GM18508 (cell line): Measurements from ENCODE around the gene EPHB1.

Source experiments
- ATAC-seq: cut with Tn5 transposase; IDR thresholded peaks from one replicate; pipeline ENCODE4 v1.9.1; 2021; ENCODE audit warnings: moderate number of reproducible peaks; ENCODE audit not compliant: insufficient read depth, unreplicated experiment

The EPHB1 gene

GRCh38 chr3:135068011-135068410 is 273.0 kb downstream of the EPHB1 start:
- no peak for ATAC-seq

GRCh38 chr3:135069406-135069805 is 274.3 kb downstream of the EPHB1 start:
- ATAC-seq, result no peak

GRCh38 chr3:135071483-135071882 is 276.4 kb downstream of the EPHB1 start:
- ATAC-seq, result no peak

GRCh38 chr3:135072431-135072830 is 277.4 kb downstream of the EPHB1 start:
- no peak for ATAC-seq

GRCh38 chr3:135075157-135075556 is 280.1 kb downstream of the EPHB1 start:
- ATAC-seq, result no peak

GRCh38 chr3:135076341-135076740 is 281.3 kb downstream of the EPHB1 start:
- no peak for ATAC-seq

GRCh38 chr3:135077186-135077585 is 282.1 kb downstream of the EPHB1 start:
- no peak for ATAC-seq

- no peak for ATAC-seq
Measured at GRCh38 chr3:135078283-135078682, 283.2 kb downstream of the EPHB1 start.

GRCh38 chr3:135079095-135079494 is 284.0 kb downstream of the EPHB1 start:
- ATAC-seq, result no peak

GRCh38 chr3:135081451-135081850 is 286.4 kb downstream of the EPHB1 start:
- ATAC-seq, result no peak

- ATAC-seq, result no peak
Measured at GRCh38 chr3:135081856-135082434, 286.9 kb downstream of the EPHB1 start.

- ATAC-seq, result no peak
Measured at GRCh38 chr3:135082706-135083105, 287.6 kb downstream of the EPHB1 start.

GRCh38 chr3:135083179-135083578 is 288.1 kb downstream of the EPHB1 start:
- ATAC-seq, result no peak

GRCh38 chr3:135083756-135084155 is 288.7 kb downstream of the EPHB1 start:
- ATAC-seq, result no peak

- no peak for ATAC-seq
Measured at GRCh38 chr3:135084405-135084804, 289.3 kb downstream of the EPHB1 start.

- no peak for ATAC-seq
Measured at GRCh38 chr3:135084976-135085375, 289.9 kb downstream of the EPHB1 start.

- no peak for ATAC-seq
Measured at GRCh38 chr3:135085652-135086436, 290.8 kb downstream of the EPHB1 start.

GRCh38 chr3:135087782-135088181 is 292.7 kb downstream of the EPHB1 start:
- ATAC-seq, result no peak

- no peak for ATAC-seq
Measured at GRCh38 chr3:135089451-135089850, 294.4 kb downstream of the EPHB1 start.

- ATAC-seq, result no peak
Measured at GRCh38 chr3:135090020-135090717, 295.1 kb downstream of the EPHB1 start.

- no peak for ATAC-seq
Measured at GRCh38 chr3:135091946-135092345, 296.9 kb downstream of the EPHB1 start.
